GM12872 (cell line): Measurements from ENCODE around the gene TRIOBP.

Experiments
- TF ChIP-seq, protein P1 (sequence below): IDR thresholded peaks from 3 replicates; pipeline ENCODE4 v1.5.1; 2011; ENCODE audit warnings: low read depth, mild to moderate bottlenecking, low read length, moderate library complexity; ENCODE audit not compliant: insufficient read depth

TRIOBP gene

DNA sequence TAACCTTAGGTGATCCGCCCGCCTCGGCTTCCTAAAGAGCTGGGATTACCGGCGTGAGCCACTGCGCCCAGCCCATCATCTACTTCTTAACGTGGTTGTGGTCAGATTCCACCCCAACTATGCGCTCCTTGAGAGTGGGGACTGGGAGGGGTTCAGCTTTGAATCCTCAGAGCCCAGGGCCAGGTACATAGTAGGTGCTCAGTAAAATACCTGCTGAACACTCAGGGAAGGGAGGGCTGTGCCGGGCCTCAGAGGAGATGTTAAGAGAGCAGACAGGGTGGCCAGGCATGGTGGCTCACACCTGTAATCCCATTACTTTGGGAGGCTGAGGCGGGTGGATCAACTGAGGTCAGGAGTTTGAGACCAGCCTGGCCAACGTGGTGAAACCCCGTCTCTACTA, 22.6 kb upstream of the TRIOBP start:
- TF ChIP-seq, protein P1, sequence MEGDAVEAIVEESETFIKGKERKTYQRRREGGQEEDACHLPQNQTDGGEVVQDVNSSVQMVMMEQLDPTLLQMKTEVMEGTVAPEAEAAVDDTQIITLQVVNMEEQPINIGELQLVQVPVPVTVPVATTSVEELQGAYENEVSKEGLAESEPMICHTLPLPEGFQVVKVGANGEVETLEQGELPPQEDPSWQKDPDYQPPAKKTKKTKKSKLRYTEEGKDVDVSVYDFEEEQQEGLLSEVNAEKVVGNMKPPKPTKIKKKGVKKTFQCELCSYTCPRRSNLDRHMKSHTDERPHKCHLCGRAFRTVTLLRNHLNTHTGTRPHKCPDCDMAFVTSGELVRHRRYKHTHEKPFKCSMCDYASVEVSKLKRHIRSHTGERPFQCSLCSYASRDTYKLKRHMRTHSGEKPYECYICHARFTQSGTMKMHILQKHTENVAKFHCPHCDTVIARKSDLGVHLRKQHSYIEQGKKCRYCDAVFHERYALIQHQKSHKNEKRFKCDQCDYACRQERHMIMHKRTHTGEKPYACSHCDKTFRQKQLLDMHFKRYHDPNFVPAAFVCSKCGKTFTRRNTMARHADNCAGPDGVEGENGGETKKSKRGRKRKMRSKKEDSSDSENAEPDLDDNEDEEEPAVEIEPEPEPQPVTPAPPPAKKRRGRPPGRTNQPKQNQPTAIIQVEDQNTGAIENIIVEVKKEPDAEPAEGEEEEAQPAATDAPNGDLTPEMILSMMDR = no peak

DNA sequence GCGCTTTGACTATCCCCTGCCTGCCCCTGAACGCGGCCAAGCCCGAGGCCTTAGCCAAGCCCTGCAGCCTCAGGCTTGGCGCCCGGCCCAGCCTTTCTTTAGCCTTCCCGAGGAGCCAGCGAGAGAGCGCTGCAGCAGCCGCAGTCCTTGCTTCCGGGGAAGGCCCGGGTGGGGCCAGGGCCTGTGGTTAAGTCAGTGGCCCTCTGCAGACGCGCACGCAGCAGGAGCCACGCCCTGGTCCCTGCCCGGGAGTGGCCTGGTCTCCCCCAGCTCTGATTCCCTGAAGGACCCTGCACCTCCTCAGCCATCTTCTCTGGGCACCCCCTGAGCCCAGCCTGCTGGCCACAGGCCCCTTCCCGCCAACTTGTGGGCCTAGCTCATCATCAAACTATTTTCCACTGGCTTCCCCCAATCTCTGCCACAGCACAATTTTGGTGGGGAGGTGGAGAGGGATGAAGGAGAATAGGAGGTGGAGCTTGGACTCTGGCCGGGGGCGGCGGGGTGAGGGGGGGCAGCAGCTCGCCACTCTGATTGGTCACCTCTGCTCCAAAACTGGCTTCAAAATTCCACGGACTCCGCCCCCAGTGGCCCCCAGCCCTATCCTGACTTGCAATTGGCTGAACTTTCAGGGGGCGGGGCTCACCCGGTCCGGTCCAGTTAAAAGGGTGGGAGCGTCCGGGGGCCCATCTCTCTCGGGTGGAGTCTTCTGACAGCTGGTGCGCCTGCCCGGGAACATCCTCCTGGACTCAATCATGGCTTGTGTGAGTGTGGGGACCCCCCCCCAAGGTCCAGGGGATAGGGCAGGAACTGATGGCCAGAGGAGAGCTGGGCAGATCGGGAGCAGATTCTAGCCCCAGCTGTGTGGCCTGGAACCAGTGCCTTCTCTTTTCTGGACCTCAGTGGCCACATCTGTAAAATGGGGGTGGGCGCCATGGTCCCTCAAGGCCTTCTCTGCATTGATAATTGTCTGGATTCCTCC, 21.6 kb upstream of the TRIOBP start, which contains the start of gene LGALS1:
Gene LGALS1 (plus strand): TSS at position 686 of the 979 bp plus-strand sequence. CDS start 67 bp downstream, at position 753.
- TF ChIP-seq, protein P1 = no peak

DNA sequence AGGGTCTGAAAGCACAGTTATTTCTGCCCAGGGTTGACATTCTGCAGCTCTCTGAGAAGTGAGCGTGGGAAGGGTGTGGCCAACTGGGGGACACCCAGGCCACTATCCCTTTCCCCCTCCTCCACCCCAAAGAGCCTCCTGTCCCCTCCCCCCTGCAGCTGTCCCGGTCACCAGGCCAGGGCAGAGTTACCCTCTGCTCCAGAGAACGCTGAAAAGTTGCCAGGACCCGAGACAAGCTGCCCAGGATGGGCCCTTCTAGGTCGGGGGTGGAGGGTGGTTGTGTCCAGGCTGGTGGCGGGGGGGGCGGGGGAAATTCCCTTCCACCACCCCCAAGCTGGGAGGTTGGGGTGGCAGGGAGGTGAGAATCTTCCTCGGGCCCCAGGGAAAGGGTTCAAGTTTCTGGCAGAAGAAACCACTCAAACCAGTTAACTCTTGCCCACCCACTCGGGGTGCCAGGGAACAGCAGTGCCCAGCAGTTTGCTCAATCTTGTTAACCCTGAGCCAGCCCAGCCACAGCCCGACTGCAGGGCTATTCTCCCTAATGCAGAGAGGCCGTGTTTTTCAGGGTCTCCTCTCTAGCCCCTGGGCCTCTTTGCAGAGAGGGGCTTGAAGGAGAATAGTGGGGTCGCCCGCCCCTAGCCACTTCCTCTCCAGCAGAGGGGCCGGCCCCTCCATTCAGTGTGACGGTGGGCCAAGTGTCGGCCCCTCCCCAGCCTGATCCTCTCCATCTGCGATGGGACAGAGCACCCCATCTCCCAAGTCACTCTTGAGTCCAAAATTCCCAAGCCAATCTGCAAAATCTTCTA, 20.7 kb upstream of the TRIOBP start:
- TF ChIP-seq, protein P1 = no peak

DNA sequence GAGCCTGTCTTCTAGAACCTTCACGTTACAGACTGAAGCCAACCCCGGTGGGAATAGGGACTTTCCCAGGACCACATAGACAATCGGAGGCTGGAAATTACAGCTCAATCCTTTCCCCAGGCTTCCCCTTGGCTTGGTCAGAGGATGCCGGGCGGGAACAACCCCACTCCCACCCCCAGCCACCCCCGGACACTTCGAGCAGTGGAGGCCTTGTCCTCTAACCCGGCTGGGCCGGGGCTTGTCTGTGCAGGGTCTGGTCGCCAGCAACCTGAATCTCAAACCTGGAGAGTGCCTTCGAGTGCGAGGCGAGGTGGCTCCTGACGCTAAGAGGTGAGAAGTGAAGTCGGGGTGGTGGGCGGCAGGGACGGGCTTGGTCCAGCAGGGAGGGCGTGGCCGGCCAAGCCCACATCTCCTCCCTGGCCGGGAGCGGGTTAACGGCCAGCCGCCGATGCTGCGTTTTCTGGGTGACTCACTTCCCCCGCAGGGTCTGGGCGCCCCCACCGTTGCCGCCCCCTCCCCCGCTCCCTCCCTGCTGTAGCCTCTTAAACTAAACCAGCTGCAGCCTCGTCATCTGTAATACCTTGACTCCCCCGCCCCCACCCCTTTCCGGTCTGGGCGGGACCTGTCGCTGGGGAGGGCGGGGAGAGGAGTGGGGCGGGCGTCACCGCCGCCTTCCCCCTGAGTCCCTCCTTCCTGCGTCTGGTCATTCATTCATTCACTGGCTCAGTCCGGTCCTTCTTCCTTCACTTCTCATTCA, 19.9 kb upstream of the TRIOBP start:
- TF ChIP-seq, protein P1 = no peak

DNA sequence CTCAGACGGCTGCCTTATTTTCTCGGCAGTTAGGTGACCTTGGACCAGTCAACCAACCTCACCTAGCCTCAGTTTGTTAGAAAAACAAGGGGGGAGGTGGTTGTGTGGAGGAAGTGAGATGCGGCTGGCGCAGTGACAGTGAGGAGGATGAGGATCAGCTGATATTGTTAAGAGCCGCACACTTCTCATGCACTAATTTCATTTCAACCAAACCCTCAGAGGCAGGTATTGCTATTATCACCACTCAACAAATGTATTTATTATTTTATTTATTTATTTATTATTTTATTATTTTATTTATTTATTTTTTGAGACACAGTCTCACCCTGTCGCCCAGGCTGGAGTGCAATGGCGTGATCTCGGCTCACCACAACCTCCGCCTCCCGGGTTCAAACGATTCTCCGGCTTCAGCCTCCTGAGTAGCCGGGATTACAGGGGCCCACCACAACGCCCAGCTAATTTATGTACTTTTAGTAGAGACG, 19.3 kb upstream of the TRIOBP start:
- TF ChIP-seq, protein P1 = no peak

DNA sequence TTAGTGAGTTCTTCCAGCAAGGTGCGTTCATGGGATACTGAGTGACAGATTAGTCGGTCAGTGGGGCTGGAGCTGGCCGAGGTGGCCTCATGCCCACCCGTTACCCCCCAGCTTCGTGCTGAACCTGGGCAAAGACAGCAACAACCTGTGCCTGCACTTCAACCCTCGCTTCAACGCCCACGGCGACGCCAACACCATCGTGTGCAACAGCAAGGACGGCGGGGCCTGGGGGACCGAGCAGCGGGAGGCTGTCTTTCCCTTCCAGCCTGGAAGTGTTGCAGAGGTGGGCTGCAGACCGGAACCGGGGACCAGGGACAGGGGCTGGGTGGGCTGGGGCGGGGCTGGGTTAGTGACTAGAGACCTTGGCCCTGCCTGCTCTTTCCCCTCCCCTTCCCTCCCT, 18.5 kb upstream of the TRIOBP start:
- TF ChIP-seq, protein P1 = no peak
